BJ (cell line): ENCODE results near the gene PARD3. TPM values are rescaled to one million over a fixed set of nuclear protein-coding genes. Genes with fewer than 3 reads are reported as not detected.

ENCODE experiments used
- CTCF ChIA-PET: fragments of 350-600 bp; formaldehyde crosslinking; extraction: SDS; loops from one replicate; lab custom pipeline; 2021; ENCODE audit warnings: antibody characterized with exemption, inconsistent platforms; lab: Yijun Ruan, JAX
- POLR2A ChIA-PET: fragments of 300-600 bp; sonication (Branson Sonifier 250); formaldehyde crosslinking; extraction: SDS; loops from one replicate; lab custom pipeline; 2021; ENCODE audit warnings: antibody characterized with exemption; lab: Charles Lee
- DNase-seq: peaks from one replicate; pipeline ENCODE4 v3.0.0-alpha.2; 2011; ENCODE audit warnings: low read depth
- H3K27me3 ChIP-seq: 2 replicates; pipeline ENCODE4 v1.6.0; 2011; ENCODE audit warnings: low read length; ENCODE audit not compliant: control insufficient read depth, insufficient read depth
- H3K36me3 ChIP-seq: 2 replicates; pipeline ENCODE4 v1.5.1; 2011; ENCODE audit warnings: low read length; ENCODE audit not compliant: control insufficient read depth, insufficient read depth
- H3K4me3 ChIP-seq: 2 replicates; pipeline ENCODE4 v1.5.1; 2011; ENCODE audit warnings: low read depth, mild to moderate bottlenecking, control low read depth, low read length
- polyA plus RNA-seq: library from polyadenylated mRNA; depleted of rRNA; stranded (reverse); fragments of >200 nt; gene quantifications from 2 replicates; pipeline ENCODE4 v1.2.3, GENCODE V29; 2011
- TF ChIP-seq, protein P1 (sequence below): IDR thresholded peaks from 2 replicates; pipeline ENCODE4 v1.5.1; 2011; ENCODE audit warnings: low read depth, mild to moderate bottlenecking, control low read depth, inconsistent platforms, low read length, moderate library complexity; ENCODE audit not compliant: insufficient read depth

Gene PARD3
- polyA plus RNA-seq, 1 experiment, result 17.7 TPM

GRCh38 chr10:34859170-34859569 is 44.1 kb upstream of the PARD3 start:
- POLR2A ChIA-PET, result no interaction called here
- TF ChIP-seq, protein P1, sequence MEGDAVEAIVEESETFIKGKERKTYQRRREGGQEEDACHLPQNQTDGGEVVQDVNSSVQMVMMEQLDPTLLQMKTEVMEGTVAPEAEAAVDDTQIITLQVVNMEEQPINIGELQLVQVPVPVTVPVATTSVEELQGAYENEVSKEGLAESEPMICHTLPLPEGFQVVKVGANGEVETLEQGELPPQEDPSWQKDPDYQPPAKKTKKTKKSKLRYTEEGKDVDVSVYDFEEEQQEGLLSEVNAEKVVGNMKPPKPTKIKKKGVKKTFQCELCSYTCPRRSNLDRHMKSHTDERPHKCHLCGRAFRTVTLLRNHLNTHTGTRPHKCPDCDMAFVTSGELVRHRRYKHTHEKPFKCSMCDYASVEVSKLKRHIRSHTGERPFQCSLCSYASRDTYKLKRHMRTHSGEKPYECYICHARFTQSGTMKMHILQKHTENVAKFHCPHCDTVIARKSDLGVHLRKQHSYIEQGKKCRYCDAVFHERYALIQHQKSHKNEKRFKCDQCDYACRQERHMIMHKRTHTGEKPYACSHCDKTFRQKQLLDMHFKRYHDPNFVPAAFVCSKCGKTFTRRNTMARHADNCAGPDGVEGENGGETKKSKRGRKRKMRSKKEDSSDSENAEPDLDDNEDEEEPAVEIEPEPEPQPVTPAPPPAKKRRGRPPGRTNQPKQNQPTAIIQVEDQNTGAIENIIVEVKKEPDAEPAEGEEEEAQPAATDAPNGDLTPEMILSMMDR, result no peak
- CTCF ChIA-PET, result no interaction called here
- no peaks in the 10 kb centered on the region for H3K36me3 ChIP-seq
- no peak for DNase-seq
- peaks cover 5% of the 10 kb centered on the region; the same call in 1 of the 2 replicates for H3K27me3 ChIP-seq
- no peak overlapping the region for H3K4me3 ChIP-seq

DNA sequence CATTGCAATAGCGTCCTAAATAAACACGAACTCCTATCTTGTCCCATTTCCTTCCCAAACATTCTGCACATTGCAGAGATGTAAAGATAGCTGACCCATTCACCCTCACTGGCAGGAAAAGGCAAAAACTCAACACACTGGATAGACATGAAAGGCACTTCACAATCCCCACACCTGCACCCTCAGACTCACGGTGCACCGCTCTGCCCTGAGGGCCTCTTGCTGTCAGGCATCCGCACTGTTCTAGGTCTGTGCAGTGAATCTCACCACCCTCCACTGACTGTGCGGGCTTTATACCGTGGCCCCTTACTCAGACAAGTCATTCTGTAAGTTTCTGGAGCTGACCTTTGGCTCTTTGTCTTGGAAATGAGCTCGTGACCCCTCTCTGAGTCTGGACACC is 42.9 kb upstream of the PARD3 start:
- H3K27me3 ChIP-seq, result peaks cover 5% of the 10 kb centered on the region; the same call in 1 of the 2 replicates
- POLR2A ChIA-PET, result no interaction called here
- no peak for DNase-seq
- TF ChIP-seq, protein P1, result no peak
- H3K4me3 ChIP-seq, result no peak overlapping the region
- CTCF ChIA-PET, result no interaction called here
- H3K36me3 ChIP-seq, result no peaks in the 10 kb centered on the region

- TF ChIP-seq, protein P1, result no peak
- peaks cover 5% of the 10 kb centered on the region; the same call in 1 of the 2 replicates for H3K27me3 ChIP-seq
- peak; percentile 31 for DNase-seq
- ChIA-PET POLR2A (no interaction called here), CTCF (interaction anchor here (1.5 to 1.7 kb wide), 3 partner anchors 9 to 130 kb away, joined by 4 to 6 read pairs (median 5); no protein-coding TSS in a partner anchor)
- H3K4me3 ChIP-seq, result peak overlapping the region; percentile 21; the same call in 1 of the 2 replicates
- no peaks in the 10 kb centered on the region for H3K36me3 ChIP-seq
Measured at GRCh38 chr10:34854147-34854601, 39.1 kb upstream of the PARD3 start.

DNA sequence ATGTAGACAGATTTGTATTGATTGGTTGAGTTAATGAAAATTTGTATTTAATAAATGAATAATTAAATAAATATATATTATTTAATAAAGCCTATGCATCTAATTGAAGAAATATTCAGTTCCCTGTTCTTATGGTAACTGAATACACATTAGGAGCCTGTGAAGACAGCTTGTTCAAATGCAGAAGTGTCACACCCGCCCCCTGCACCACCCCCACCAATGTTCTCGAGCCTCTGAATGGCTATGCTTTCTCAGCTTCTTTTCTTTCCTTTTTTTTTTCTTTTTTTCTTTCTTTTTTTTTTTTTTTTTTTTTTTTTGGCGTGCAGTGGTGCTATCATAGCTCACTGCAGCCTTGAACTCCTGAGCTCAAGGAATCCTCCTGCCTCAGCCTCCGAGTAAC is 38.3 kb upstream of the PARD3 start:
- POLR2A ChIA-PET, result no interaction called here
- Histone ChIP-seq H3K4me3 (no peak overlapping the region), H3K27me3 (peaks cover 5% of the 10 kb centered on the region; the same call in 1 of the 2 replicates), H3K36me3 (no peaks in the 10 kb centered on the region)
- TF ChIP-seq, protein P1, result no peak
- DNase-seq, result no peak
- CTCF ChIA-PET, result interaction anchor here (0.6 to 1.7 kb wide), 4 partner anchors 10 to 129 kb away, joined by 3 to 6 read pairs (median 4); no protein-coding TSS in a partner anchor

- no peaks in the 10 kb centered on the region for H3K27me3 ChIP-seq
- no peak overlapping the region for H3K4me3 ChIP-seq
- no peak for DNase-seq
- ChIA-PET CTCF (interaction anchor here (0.7 kb wide), 1 partner anchor 193 kb away, joined by 3 read pairs; no protein-coding TSS in a partner anchor), POLR2A (no interaction called here)
- TF ChIP-seq, protein P1, result no peak
- no peaks in the 10 kb centered on the region for H3K36me3 ChIP-seq
Measured at GRCh38 chr10:34850558-34850957, 35.5 kb upstream of the PARD3 start.
